Subcutaneous adipose tissue (tissue), 4 donors: ENCODE results near the gene PIMREG. TPM values are rescaled to one million over a fixed set of nuclear protein-coding genes. Genes with fewer than 3 reads are reported as not detected.

ENCODE experiments used
- total RNA-seq, 4 donors: library from RNA; depleted of rRNA; stranded (reverse); fragments of >200 nt; gene quantifications; one replicate each; pipeline ENCODE4 v1.1.0, GENCODE V29; 2016
- TF ChIP-seq, protein P1 (sequence below): fragments of 450-650 bp; IDR thresholded peaks from one replicate; pipeline ENCODE4 v1.5.1; 2016; ENCODE audit warnings: low read depth, mild to moderate bottlenecking, control low read depth, antibody characterized with exemption, moderate library complexity

Gene PIMREG
- total RNA-seq, 4 donors from 2014 or later = 2.4 to 2.6 TPM; not detected in 2

DNA sequence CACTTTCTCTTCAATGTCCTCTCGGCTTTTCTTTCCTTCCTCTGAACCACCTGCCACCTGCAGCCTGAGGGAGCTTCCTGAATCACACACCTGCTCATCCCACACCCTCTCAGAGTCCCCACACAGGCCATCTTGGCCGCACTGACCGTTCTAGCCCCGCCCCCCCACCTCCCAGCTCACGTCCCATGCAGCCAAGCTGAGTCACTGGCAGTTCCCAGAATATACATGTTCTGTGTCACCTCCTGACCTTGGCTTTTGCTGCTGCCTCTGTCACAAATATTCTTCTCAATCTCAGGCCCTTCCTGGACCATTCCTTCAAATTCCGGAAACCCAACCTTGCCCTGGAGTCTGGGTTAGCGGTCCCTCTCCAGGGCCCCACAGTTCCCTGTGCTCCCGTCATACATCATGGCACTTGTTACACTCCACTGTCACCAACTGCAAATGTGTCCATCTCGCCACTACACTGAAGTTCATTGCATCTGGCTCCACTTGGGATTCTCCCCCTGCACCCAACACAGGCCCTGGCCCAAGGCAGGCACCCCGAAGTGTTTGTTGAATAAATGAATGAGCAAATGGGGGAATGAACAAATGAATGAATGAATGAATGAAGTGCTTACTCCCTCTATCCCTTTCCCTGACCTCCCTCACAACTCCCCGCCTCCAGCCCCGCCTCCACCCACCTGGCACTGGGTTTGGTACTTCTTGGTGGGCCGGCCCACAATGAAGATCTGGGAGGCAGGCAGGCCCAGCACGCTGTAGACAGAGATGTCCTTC, 12.8 kb downstream of the PIMREG start:
- TF ChIP-seq, protein P1, sequence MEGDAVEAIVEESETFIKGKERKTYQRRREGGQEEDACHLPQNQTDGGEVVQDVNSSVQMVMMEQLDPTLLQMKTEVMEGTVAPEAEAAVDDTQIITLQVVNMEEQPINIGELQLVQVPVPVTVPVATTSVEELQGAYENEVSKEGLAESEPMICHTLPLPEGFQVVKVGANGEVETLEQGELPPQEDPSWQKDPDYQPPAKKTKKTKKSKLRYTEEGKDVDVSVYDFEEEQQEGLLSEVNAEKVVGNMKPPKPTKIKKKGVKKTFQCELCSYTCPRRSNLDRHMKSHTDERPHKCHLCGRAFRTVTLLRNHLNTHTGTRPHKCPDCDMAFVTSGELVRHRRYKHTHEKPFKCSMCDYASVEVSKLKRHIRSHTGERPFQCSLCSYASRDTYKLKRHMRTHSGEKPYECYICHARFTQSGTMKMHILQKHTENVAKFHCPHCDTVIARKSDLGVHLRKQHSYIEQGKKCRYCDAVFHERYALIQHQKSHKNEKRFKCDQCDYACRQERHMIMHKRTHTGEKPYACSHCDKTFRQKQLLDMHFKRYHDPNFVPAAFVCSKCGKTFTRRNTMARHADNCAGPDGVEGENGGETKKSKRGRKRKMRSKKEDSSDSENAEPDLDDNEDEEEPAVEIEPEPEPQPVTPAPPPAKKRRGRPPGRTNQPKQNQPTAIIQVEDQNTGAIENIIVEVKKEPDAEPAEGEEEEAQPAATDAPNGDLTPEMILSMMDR = no peak

DNA sequence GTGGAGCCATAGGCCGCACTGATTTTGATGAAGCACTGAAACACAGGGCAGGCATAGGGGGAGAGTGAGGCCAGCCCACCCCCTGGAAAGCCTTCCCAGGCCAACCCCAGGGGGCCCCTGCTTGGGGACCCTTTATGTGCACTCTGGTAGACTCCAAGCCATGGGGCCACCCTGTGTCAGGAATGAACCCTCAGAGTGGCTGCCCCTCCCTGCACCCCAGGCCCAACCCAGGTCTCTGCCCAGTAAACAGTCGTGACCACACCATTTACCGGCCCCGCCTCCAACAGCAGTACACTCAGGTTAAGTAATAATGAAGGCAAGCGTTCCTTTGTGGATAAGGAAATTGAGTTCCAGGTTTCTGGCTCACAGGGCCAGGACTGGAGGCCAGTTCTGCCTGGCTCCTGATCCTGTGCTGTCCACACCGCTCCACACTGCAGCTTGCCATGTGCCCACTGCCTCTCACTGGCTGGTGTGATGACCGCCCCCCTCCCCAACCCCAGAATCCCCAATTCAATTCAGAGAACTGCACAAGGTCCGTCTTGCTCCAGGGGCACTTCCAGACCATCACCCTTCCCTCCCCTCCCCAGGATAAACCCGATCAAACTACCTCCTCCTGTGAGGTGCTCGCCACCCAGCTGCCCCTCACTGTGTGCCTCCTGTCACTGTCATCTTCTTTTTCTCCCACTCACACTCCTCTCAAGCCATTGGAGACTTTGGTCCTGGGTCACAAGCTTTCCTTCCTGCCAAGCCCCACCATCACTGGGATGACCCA, 13.6 kb downstream of the PIMREG start:
- TF ChIP-seq, protein P1 = no peak

DNA sequence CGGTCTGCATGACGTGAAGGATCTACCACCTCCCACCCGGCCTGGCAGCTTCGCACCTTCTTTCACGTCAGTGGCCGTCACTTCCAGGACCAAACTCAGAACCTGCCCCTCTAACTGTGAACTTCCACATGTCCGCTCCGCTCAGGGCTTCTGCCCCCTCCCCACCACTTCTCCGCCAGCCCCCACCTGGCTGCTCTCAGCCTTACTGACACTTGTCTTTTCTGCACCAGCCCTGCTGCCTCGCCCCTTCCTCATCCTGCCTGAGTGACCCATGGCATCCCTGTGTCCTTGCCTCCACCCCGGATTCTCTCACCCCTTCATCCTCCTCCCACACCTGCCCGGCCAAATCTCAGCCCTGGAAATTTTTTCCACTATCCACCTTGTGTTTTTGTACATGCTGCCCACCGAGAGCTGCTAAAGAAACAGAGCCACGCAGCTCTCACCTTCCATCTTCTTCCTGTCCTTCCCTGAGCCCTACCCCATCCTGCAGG, 14.2 kb downstream of the PIMREG start:
- TF ChIP-seq, protein P1 = no peak

DNA sequence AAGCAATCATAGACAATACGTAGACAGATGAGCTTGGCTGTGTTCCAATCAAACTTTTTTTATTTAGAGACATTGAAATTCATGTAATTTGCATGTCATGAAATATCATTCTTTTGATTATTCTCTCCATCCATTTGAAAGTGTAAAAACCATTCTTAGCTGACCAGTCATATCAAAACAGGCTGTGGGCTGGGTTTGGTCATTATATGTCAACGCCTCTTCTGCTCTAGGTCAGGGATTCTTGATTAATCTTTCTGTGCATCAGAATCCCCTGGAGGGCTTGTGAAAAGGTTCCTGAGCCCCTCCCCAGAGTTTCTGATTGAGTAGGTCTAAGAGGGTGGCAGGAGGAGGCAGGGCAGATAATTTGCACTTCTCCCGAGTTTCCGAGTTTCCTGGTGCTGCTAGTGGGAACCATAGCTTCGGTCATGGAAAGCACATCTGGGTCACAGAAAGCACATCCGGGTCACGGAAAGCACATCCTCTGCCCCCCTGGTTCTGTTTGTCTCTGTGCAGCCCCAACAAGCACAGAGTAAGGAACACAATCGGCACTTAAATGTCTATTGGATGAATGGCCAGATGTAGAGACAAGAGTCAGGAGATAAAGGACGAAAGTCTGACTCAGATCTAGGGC, 16.4 kb downstream of the PIMREG start:
- TF ChIP-seq, protein P1 = no peak

DNA sequence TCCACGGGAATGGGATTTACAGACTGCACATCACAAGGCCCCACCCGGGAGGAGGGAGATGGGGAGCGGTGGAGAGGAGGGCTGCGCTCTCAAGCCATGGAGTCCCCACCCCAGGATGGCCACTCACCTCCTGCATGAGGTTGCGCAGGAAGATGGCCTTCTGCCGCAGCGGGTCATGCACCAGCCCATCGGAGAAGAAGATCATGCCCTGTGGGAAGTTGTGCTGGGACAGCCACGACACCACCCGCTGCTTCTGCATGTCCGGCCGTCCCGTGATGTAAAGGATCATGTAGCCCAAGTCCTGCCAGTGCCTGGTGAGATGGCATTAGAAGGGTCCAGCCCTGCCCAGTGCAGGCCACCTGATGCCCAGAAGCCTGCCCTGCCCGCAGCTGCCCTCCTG, 17.0 kb downstream of the PIMREG start:
- TF ChIP-seq, protein P1 = no peak

DNA sequence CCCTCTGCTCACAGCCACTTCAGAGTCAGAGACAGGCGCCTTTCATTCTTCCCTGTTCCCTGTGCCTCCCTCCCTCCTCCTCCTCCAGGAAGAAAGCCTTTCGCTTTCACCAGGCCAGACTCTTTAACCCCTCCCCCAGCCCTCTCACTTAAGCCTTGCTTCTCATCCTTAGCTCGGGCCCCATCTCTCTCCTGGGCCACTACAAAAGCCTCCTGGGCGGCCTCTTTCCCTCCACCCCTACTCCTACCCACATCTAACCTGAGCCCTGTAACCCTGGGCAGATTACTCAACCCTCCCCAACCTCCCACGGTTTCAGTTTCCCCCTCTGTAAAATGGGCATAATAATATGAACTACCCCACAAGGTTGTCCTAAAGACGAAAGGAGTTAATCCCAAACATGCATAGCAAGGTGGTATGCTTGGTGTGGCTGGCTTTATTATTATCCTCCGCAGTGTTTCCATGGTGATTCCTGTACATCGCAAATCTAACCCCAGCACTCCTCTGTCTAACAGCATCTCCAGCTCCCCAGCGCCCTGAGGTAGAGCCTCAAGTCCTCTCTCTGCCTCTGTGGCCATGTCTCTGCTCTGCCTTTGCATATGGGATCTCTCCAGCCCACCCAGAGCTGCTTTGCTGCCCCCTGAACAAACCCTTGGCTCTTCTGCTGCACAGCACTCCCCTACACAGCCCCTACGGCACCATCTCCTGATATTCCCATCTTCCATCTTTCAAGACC, 17.7 kb downstream of the PIMREG start:
- TF ChIP-seq, protein P1 = no peak
